Neural cell (in vitro differentiated cells): Measurements from ENCODE around the gene ACTMAP. TPM values are rescaled to one million over a fixed set of nuclear protein-coding genes. Genes with fewer than 3 reads are reported as not detected.

Source experiments
- H2AFZ ChIP-seq: fragments of 200-600, 300-800 bp; sonication (generic), shearing (Covaris generic); 2 replicates; pipeline ENCODE4 v1.6.0; 2014; ENCODE audit warnings: low read depth, mild to moderate bottlenecking, antibody characterized with exemption, low read length, moderate library complexity
- H3F3A ChIP-seq: fragments of 200-600 bp; shearing (Covaris generic); 2 replicates; pipeline ENCODE4 v1.6.1; 2016; ENCODE audit warnings: mild to moderate bottlenecking, moderate library complexity, mixed read lengths, antibody characterized with exemption, low read length; ENCODE audit not compliant: insufficient read depth, poor library complexity, severe bottlenecking
- H3K27ac ChIP-seq: fragments of 200-600, 300-800 bp; sonication (generic), shearing (Covaris generic); 2 replicates; pipeline ENCODE4 v1.5.1; 2014; ENCODE audit warnings: mild to moderate bottlenecking, low read length, moderate library complexity
- H3K27me3 ChIP-seq: fragments of 300-800, 200-600 bp; sonication (generic), shearing (Covaris generic); 2 replicates; pipeline ENCODE4 v1.6.0; 2014; ENCODE audit warnings: mild to moderate bottlenecking, low read depth, low read length, moderate library complexity; ENCODE audit not compliant: insufficient read depth
- H3K36me3 ChIP-seq: fragments of 300-800, 200-600 bp; sonication (generic), shearing (Covaris generic); 2 replicates; pipeline ENCODE4 v1.5.1; 2014; ENCODE audit warnings: mild to moderate bottlenecking, antibody characterized with exemption, low read length, moderate library complexity; ENCODE audit not compliant: insufficient read depth
- H3K4me2 ChIP-seq: fragments of 300-800, 200-600 bp; sonication (generic), shearing (Covaris generic); 2 replicates; pipeline ENCODE4 v1.6.0; 2014; ENCODE audit warnings: mild to moderate bottlenecking, low read length
- H3K4me3 ChIP-seq: fragments of 300-800, 200-600 bp; sonication (generic), shearing (Covaris generic); 2 replicates; pipeline ENCODE4 v1.5.1; 2014; ENCODE audit warnings: mild to moderate bottlenecking, low read length, moderate library complexity
- H3K79me2 ChIP-seq: fragments of 200-600 bp; shearing (Covaris generic); replicated peaks from 2 replicates; pipeline ENCODE4 v1.6.0; 2014; ENCODE audit warnings: mild to moderate bottlenecking, low read length, moderate library complexity; ENCODE audit not compliant: insufficient read depth
- H3K9ac ChIP-seq: fragments of 300-800, 200-600 bp; sonication (generic), shearing (Covaris generic); 2 replicates; pipeline ENCODE4 v1.6.1; 2016; ENCODE audit warnings: mild to moderate bottlenecking, low read length, mixed read lengths
- H3K9me2 ChIP-seq: fragments of 200-600 bp; shearing (Covaris generic); 2 replicates; pipeline ENCODE4 v1.6.1; 2016; ENCODE audit warnings: mild to moderate bottlenecking, low read length, mixed read lengths; ENCODE audit not compliant: insufficient read depth
- H3K9me3 ChIP-seq: fragments of 200-600, 300-800 bp; sonication (generic), shearing (Covaris generic); 2 replicates; pipeline ENCODE4 v1.6.1; 2016; ENCODE audit warnings: mild to moderate bottlenecking, mixed run types, low read length, moderate library complexity, mixed read lengths
- H4K20me1 ChIP-seq: fragments of 200-600 bp; shearing (Covaris generic); 2 replicates; pipeline ENCODE4 v1.6.1; 2016; ENCODE audit warnings: mild to moderate bottlenecking, mixed run types; ENCODE audit not compliant: insufficient read depth
- EP300 ChIP-seq: fragments of 450-650 bp; conservative IDR thresholded peaks from 2 replicates; pipeline ENCODE4 v1.6.1; 2014; ENCODE audit warnings: antibody characterized with exemption, mild to moderate bottlenecking, moderate library complexity; ENCODE audit not compliant: poor library complexity, severe bottlenecking
- EZH2 ChIP-seq: fragments of 200-600, 300-800 bp; shearing (Covaris generic), sonication (generic); IDR thresholded peaks from 2 replicates; pipeline ENCODE4 v1.6.1; 2014; ENCODE audit warnings: antibody characterized with exemption, low read length, borderline replicate concordance, mild to moderate bottlenecking; ENCODE audit not compliant: insufficient read depth, poor library complexity, severe bottlenecking
- MXI1 ChIP-seq: fragments of 450-650 bp; conservative IDR thresholded peaks from 2 replicates; pipeline ENCODE4 v1.6.1; 2014; ENCODE audit warnings: antibody characterized with exemption, mild to moderate bottlenecking; ENCODE audit not compliant: poor library complexity, severe bottlenecking
- POLR2AphosphoS5 ChIP-seq: IDR thresholded peaks from 2 replicates; pipeline ENCODE4 v1.6.1; 2012
- RAD21 ChIP-seq: fragments of 450-650 bp; conservative IDR thresholded peaks from 2 replicates; pipeline ENCODE4 v1.6.1; 2014; ENCODE audit warnings: antibody characterized with exemption, mild to moderate bottlenecking, moderate library complexity
- SMC3 ChIP-seq: fragments of 450-650 bp; conservative IDR thresholded peaks from 2 replicates; pipeline ENCODE4 v1.6.1; 2014; ENCODE audit warnings: antibody characterized with exemption, mild to moderate bottlenecking, moderate library complexity; ENCODE audit not compliant: poor library complexity
- TAF1 ChIP-seq: IDR thresholded peaks from 2 replicates; pipeline ENCODE4 v1.6.1; 2012; ENCODE audit warnings: low read depth
- polyA plus RNA-seq: library from polyadenylated mRNA; depleted of rRNA; stranded (reverse); fragments of >200 nt; gene quantifications from 2 replicates; pipeline ENCODE4 v1.2.3, GENCODE V29; 2014
- TF ChIP-seq, protein P1 (sequence below): IDR thresholded peaks from 2 replicates; pipeline ENCODE4 v1.6.1; 2012; ENCODE audit warnings: borderline replicate concordance
- TF ChIP-seq, protein P2 (sequence below): fragments of 450-650 bp; IDR thresholded peaks from 2 replicates; pipeline ENCODE4 v1.5.1; 2014; ENCODE audit warnings: antibody characterized with exemption, mild to moderate bottlenecking, moderate library complexity; ENCODE audit not compliant: poor library complexity, severe bottlenecking

ACTMAP gene
- polyA plus RNA-seq, 1 donor from 2014 or later: not detected

DNA sequence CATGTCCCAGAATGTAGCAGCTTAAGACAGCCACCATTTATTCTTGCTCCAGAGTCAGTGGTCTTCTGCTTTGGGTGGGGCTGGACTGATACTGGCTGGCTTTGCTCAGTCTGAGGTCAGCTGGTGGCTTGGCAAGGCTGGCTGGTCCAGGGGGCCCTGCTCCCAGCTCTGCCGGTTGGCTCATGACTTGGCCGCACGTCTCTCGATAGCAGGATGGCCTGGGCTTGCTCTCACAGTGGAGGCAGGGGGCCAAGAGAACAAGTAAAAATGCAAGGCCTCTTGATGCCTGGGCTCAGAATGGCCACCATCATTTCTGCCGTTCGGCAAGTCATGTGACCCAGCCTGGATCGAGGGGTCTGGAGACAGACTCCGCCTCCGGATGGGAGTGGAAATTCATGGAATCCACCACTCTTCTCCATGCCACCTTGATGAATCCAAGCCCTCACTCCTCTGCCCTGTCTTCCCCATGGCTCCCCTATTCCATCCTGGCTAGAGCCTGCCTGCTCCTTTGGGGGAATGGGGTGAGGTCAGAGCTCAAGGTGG is 13.1 kb downstream of the ACTMAP start:
- no peaks in the 10 kb centered on the region for H3K9me3 ChIP-seq
- no peak overlapping the region for H3K9ac ChIP-seq
- no peaks in the 10 kb centered on the region for H3K36me3 ChIP-seq
- H3K9me2 ChIP-seq: no peaks in the 10 kb centered on the region
- H3F3A ChIP-seq: no peaks in the 10 kb centered on the region
- H3K4me3 ChIP-seq: no peak overlapping the region
- no peak overlapping the region for H3K27ac ChIP-seq
- H3K4me2 ChIP-seq: no peak overlapping the region
- no peaks in the 10 kb centered on the region for H3K27me3 ChIP-seq
- no peaks in the 10 kb centered on the region for H3K79me2 ChIP-seq
- H4K20me1 ChIP-seq: no peaks in the 10 kb centered on the region
- H2AFZ ChIP-seq: no peak overlapping the region
- TF ChIP-seq, protein P1, sequence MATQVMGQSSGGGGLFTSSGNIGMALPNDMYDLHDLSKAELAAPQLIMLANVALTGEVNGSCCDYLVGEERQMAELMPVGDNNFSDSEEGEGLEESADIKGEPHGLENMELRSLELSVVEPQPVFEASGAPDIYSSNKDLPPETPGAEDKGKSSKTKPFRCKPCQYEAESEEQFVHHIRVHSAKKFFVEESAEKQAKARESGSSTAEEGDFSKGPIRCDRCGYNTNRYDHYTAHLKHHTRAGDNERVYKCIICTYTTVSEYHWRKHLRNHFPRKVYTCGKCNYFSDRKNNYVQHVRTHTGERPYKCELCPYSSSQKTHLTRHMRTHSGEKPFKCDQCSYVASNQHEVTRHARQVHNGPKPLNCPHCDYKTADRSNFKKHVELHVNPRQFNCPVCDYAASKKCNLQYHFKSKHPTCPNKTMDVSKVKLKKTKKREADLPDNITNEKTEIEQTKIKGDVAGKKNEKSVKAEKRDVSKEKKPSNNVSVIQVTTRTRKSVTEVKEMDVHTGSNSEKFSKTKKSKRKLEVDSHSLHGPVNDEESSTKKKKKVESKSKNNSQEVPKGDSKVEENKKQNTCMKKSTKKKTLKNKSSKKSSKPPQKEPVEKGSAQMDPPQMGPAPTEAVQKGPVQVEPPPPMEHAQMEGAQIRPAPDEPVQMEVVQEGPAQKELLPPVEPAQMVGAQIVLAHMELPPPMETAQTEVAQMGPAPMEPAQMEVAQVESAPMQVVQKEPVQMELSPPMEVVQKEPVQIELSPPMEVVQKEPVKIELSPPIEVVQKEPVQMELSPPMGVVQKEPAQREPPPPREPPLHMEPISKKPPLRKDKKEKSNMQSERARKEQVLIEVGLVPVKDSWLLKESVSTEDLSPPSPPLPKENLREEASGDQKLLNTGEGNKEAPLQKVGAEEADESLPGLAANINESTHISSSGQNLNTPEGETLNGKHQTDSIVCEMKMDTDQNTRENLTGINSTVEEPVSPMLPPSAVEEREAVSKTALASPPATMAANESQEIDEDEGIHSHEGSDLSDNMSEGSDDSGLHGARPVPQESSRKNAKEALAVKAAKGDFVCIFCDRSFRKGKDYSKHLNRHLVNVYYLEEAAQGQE: no peak
- TF ChIP-seq RAD21 (no peak), TAF1 (no peak), MXI1 (no peak), POLR2AphosphoS5 (no peak), SMC3 (no peak), EP300 (no peak)
- TF ChIP-seq, protein P2, sequence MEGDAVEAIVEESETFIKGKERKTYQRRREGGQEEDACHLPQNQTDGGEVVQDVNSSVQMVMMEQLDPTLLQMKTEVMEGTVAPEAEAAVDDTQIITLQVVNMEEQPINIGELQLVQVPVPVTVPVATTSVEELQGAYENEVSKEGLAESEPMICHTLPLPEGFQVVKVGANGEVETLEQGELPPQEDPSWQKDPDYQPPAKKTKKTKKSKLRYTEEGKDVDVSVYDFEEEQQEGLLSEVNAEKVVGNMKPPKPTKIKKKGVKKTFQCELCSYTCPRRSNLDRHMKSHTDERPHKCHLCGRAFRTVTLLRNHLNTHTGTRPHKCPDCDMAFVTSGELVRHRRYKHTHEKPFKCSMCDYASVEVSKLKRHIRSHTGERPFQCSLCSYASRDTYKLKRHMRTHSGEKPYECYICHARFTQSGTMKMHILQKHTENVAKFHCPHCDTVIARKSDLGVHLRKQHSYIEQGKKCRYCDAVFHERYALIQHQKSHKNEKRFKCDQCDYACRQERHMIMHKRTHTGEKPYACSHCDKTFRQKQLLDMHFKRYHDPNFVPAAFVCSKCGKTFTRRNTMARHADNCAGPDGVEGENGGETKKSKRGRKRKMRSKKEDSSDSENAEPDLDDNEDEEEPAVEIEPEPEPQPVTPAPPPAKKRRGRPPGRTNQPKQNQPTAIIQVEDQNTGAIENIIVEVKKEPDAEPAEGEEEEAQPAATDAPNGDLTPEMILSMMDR: no peak

DNA sequence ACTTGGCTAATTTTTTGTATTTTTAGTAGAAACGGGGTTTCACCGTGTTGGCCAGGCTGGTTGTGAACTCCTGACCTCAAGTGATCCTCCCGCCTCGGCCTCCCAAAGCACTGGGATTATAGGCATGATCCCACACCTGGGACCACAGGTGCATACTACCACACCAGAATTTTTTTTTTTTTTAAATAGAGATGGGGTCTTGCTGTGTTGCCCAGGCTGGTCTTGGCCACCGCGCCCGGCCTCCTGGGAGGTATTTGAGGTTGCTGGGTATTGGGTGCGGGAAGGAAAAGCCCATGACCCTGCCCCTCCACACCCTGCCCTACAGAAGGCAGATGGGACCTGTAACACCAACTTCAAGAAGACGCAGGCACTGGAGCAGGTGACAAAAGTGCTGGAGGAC is 13.6 kb downstream of the ACTMAP start:
- TF ChIP-seq MXI1 (no peak), POLR2AphosphoS5 (no peak), EZH2 (no peak), TAF1 (no peak), SMC3 (no peak), EP300 (no peak), RAD21 (no peak)
- TF ChIP-seq, protein P2: no peak
- TF ChIP-seq, protein P1: no peak
- Histone ChIP-seq H3K4me2 (no peak overlapping the region), H3K79me2 (no peaks in the 10 kb centered on the region), H3K9me2 (no peaks in the 10 kb centered on the region), H3F3A (no peaks in the 10 kb centered on the region), H4K20me1 (no peaks in the 10 kb centered on the region), H3K36me3 (no peaks in the 10 kb centered on the region), H3K4me3 (no peak overlapping the region), H3K27me3 (no peaks in the 10 kb centered on the region), H2AFZ (no peak overlapping the region), H3K9me3 (no peaks in the 10 kb centered on the region), H3K9ac (no peak overlapping the region), H3K27ac (no peak overlapping the region)
